Epithelial cell of esophagus (primary cell): Measurements from ENCODE around the gene SLIT3.

ENCODE experiments used
- DNase-seq: peaks from one replicate; pipeline ENCODE4 v3.0.0; 2010; ENCODE audit warnings: low read depth
- H3K4me3 ChIP-seq: 2 replicates; pipeline ENCODE4 v1.5.1; 2011; ENCODE audit warnings: mild to moderate bottlenecking, low read length, control low read depth
- TF ChIP-seq, protein P1 (sequence below): IDR thresholded peaks from 2 replicates; pipeline ENCODE4 v1.5.1; 2011; ENCODE audit warnings: low read depth, mild to moderate bottlenecking, low read length, control low read depth, inconsistent platforms; ENCODE audit not compliant: insufficient read depth; ENCODE audit errors: missing control alignments

SLIT3 gene

DNA sequence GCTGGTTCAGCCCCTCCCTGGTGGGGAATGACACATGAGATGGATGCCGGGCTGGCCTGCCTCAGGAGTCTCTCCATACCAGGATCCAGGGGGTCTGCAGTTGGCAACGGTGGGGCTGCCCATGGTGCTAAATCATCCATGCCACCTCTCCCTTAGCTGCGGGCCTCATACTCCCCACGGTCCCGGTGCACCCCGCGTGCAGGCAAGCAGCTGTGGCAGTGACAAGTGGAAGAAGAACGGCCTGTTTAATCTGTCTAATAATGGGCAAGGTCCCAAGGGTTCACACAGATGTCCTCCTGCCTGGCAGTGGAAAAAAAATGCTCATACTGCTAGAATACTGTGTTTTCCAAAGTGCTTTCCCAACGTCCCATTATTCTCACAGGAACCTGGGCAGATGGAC is 524.9 kb downstream of the SLIT3 start:
- H3K4me3 ChIP-seq = no peak overlapping the region
- DNase-seq = no peak
- TF ChIP-seq, protein P1, sequence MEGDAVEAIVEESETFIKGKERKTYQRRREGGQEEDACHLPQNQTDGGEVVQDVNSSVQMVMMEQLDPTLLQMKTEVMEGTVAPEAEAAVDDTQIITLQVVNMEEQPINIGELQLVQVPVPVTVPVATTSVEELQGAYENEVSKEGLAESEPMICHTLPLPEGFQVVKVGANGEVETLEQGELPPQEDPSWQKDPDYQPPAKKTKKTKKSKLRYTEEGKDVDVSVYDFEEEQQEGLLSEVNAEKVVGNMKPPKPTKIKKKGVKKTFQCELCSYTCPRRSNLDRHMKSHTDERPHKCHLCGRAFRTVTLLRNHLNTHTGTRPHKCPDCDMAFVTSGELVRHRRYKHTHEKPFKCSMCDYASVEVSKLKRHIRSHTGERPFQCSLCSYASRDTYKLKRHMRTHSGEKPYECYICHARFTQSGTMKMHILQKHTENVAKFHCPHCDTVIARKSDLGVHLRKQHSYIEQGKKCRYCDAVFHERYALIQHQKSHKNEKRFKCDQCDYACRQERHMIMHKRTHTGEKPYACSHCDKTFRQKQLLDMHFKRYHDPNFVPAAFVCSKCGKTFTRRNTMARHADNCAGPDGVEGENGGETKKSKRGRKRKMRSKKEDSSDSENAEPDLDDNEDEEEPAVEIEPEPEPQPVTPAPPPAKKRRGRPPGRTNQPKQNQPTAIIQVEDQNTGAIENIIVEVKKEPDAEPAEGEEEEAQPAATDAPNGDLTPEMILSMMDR = no peak

DNA sequence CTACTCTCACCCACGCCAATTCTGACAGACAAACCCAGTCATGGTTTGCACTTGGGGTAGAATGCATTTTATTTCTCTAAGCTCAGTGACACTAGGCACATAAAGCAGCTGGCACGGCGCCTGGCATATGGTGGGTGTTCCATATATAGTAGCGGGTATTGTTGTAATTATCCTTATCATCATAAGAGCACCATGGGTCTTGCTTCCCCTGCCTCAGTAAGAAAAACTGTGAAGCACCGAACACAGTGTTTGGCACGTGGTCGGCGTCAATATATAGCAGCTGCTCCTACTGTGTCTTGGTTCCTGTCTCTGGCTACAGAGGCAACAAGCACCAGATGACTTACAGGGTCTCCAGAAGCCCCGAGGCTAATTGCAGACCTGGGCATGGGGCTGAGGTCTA is 527.7 kb downstream of the SLIT3 start:
- no peak overlapping the region for H3K4me3 ChIP-seq
- TF ChIP-seq, protein P1 = no peak
- DNase-seq = no peak

DNA sequence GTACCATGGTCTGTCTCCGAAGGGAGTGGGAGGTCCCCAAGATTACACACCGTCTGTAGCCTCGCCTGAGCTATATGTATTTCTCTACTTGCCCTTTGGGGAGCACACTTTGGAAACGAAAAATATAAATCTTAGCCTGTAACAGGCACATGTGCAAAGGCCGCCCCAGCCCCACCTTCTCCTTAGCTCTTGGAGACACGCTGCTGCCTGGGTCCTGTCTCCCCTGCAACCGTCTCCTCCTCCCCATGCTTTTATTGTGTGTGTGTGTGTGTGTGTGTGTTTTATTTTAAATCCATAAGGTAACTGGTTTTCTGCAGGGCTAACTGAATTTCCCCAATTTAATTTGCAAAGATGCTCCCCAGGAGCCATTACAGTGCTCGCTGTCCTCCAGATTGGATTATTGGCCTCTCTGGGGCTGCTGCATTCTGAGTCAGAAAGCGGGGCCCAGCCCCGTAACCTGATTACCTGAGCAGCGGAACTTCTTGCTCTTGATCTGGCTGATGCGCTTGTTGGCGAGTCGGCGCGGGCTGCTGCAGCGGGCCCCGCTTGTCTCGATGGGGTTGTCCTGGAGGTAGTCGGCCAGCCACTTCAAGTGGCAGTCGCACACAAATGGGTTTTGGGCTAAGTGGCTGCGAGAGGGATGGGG is 528.5 kb downstream of the SLIT3 start:
- DNase-seq = no peak
- TF ChIP-seq, protein P1 = no peak
- no peak overlapping the region for H3K4me3 ChIP-seq

DNA sequence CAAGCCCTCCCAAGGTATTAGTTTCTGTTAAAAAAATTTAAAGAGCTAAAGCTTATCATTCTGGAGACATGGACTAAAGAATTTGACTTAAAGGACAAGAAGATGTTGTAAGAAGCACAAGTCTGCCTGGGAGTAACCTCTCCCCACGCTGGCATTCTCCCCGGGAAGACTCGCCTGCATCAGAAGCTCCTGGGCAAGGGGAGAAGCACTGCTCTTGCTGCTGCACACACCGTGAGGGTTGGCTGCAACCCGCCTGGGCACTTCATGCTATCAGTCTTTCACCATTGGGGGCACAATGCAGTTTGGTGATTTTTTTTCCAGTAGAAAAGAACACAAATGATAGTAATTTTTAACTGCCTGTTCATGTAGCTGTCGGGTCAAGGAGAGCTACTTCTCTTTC is 529.3 kb downstream of the SLIT3 start:
- TF ChIP-seq, protein P1 = no peak
- H3K4me3 ChIP-seq = no peak overlapping the region
- no peak for DNase-seq

DNA sequence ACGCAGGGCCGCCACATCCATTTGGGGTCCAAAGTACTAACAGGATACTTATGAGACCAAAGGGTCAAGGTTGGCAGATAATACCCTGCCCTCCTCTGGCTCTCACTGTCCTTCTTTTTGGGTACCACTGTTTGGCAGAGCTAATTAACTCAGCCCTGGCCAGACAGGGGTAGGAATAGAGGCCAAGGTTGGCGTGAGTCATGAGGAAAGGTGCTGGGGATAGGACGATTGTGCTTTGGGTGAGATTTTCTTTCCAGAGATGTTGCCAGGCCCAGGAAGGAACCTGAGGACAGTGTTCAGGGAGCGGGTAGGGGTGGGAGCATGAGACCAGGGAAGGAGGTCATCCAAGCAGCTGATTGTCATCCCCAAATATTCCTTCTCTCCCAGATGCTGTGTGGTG is 529.9 kb downstream of the SLIT3 start:
- H3K4me3 ChIP-seq = no peak overlapping the region
- TF ChIP-seq, protein P1 = no peak
- DNase-seq = no peak

DNA sequence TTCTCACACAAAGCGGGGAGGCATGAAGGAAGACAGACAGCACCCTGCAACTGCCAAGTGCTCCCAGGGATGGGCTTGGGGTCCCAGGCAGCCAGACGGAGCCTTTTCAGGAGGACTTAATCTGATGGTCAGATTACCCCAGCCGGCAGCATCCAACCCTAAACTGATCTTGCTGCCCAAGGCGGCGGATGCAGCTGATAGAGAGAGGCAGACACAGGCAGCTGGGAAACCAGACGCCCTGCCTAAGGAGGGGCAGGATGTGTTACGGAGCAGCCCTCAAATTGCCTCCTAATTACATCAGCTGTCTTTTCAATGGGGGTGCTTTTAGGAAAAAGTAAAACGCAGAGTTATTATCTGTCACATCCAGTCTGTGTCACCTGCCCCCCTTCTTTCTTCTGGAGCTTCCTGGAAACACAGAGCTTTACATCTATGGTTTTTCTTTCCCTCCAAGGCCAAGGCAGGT is 530.9 kb downstream of the SLIT3 start:
- no peak overlapping the region for H3K4me3 ChIP-seq
- TF ChIP-seq, protein P1 = no peak
- no peak for DNase-seq

DNA sequence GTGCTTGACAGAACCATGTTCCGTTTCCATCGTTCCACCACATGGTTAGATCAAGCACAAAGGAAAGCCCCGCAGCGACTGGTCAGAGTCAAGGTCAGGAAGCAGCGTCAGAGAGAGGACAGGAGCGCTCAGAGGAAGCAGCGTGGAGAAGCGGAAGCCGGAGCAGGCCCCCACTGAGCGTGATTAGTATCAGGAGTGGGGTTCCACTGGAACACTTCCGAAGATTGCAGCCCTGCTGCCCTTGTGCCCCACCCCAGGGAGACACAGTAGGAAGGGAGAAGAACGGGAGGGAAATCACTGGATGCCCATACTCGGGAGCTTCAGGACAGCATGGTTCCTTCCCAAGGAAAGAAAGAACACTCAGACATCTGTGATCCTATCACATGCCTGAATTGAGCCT is 532.8 kb downstream of the SLIT3 start:
- no peak for DNase-seq
- H3K4me3 ChIP-seq = no peak overlapping the region
- TF ChIP-seq, protein P1 = no peak
